ENCODE measurements around the gene MFAP2. TPM values are rescaled to one million over a fixed set of nuclear protein-coding genes. Genes with fewer than 3 reads are reported as not detected.

Gene MFAP2
- total and polyA plus RNA-seq, 7 donors, result 3.6 to 26.6 (median 9.9) TPM; not detected in 1

- no peak for TF ChIP-seq POLR2AphosphoS5 (IDR thresholded peaks at IDR 0.05)
- DNase-seq, result no peak
- Histone ChIP-seq H3K4me3 (no peak overlapping the region), H3K27me3 (no peaks in the 10 kb centered on the region), H3K4me1 (no peaks in the 10 kb centered on the region), H3K36me3 (peaks cover 6 to 71% (median 9%) of the 10 kb centered on the region in 4 donors), H3K27ac (no peak overlapping the region), H3K9me3 (no peaks in the 10 kb centered on the region)
- intact Hi-C loops (cut with DNase I), result no loop called here
- 97% methylated on average over 12 of the region's 12 CpGs for WGBS, 2 donors
These were observed 11.7 kb upstream of the MFAP2 start for GRCh38 chr1:16992102-16992501.

GRCh38 chr1:16991571-16991970 lies 11.2 kb upstream of the MFAP2 start:
- intact Hi-C loops (cut with DNase I), result no loop called here
- Histone ChIP-seq H3K9me3 (no peaks in the 10 kb centered on the region), H3K27ac (no peak overlapping the region), H3K27me3 (no peaks in the 10 kb centered on the region), H3K4me3 (no peak overlapping the region), H3K36me3 (peaks cover 7 to 71% (median 11%) of the 10 kb centered on the region in 4 donors), H3K4me1 (no peaks in the 10 kb centered on the region)
- WGBS, 2 donors, result 97 to 98% methylated on average over 12 of the region's 12 CpGs
- no peak for DNase-seq
- TF ChIP-seq EP300 (IDR thresholded peaks at IDR 0.05) (no peak), POLR2A (IDR thresholded peaks at IDR 0.05) (no peak), CTCF (IDR thresholded peaks at IDR 0.05) (no peak), POLR2AphosphoS5 (IDR thresholded peaks at IDR 0.05) (no peak)

- H3K27me3 ChIP-seq, result no peaks in the 10 kb centered on the region
- WGBS, 2 donors, result 94 to 95% methylated on average over 22 of the region's 22 CpGs
- no peak overlapping the region for H3K4me3 ChIP-seq
- DNase-seq, result no peak
- H3K4me1 ChIP-seq, result peaks cover 0 to 4% (median 2%) of the 10 kb centered on the region in 4 donors
- intact Hi-C loops (cut with DNase I), result no loop called here
- H3K36me3 ChIP-seq, result peaks cover 0 to 65% (median 19%) of the 10 kb centered on the region in 4 donors
- TF ChIP-seq CTCF (IDR thresholded peaks at IDR 0.05), result no peak
- TF ChIP-seq POLR2A (IDR thresholded peaks at IDR 0.05), result no peak
- no peak for TF ChIP-seq POLR2AphosphoS5 (IDR thresholded peaks at IDR 0.05)
- no peak for TF ChIP-seq EP300 (IDR thresholded peaks at IDR 0.05)
- no peaks in the 10 kb centered on the region for H3K9me3 ChIP-seq
- no peak overlapping the region for H3K27ac ChIP-seq
These were observed 9.4 kb upstream of the MFAP2 start for GRCh38 chr1:16989676-16990391.

GRCh38 chr1:16988210-16988609 lies 7.8 kb upstream of the MFAP2 start:
- no peak for DNase-seq
- H3K36me3 ChIP-seq, result peaks cover 0 to 57% (median 19%) of the 10 kb centered on the region in 4 donors
- no peak overlapping the region for H3K27ac ChIP-seq
- intact Hi-C loops (cut with DNase I), result no loop called here
- 93 to 97% methylated on average over 13 of the region's 13 CpGs for WGBS, 2 donors
- H3K4me1 ChIP-seq, result peaks cover 0 to 10% (median 4%) of the 10 kb centered on the region in 4 donors
- no peaks in the 10 kb centered on the region for H3K9me3 ChIP-seq
- H3K4me3 ChIP-seq, result no peak overlapping the region
- H3K27me3 ChIP-seq, result no peaks in the 10 kb centered on the region
- TF ChIP-seq POLR2AphosphoS5 (IDR thresholded peaks at IDR 0.05), result no peak
- TF ChIP-seq POLR2A (IDR thresholded peaks at IDR 0.05), result no peak
- no peak for TF ChIP-seq CTCF (IDR thresholded peaks at IDR 0.05)
- no peak for TF ChIP-seq EP300 (IDR thresholded peaks at IDR 0.05)

- Histone ChIP-seq H3K9me3 (no peaks in the 10 kb centered on the region), H3K27ac (no peak overlapping the region), H3K4me1 (peaks cover 0 to 10% (median 4%) of the 10 kb centered on the region in 4 donors), H3K27me3 (no peaks in the 10 kb centered on the region), H3K36me3 (peaks cover 0 to 51% (median 19%) of the 10 kb centered on the region in 4 donors), H3K4me3 (no peak overlapping the region)
- no peak for TF ChIP-seq POLR2AphosphoS5 (IDR thresholded peaks at IDR 0.05)
- intact Hi-C loops (cut with DNase I), result no loop called here
- DNase-seq, result no peak
- WGBS, 2 donors, result 88 to 91% methylated on average over 16 of the region's 16 CpGs
These were observed 6.5 kb upstream of the MFAP2 start for GRCh38 chr1:16986962-16987361.
